Prostate gland (tissue), 2 donors: ENCODE measurements around the gene CEP19. TPM values are rescaled to one million over a fixed set of nuclear protein-coding genes. Genes with fewer than 3 reads are reported as not detected.

Experiments used
- DNase-seq: peaks from one replicate; pipeline ENCODE4 v3.0.0-alpha.2; 2019; ENCODE audit warnings: low spot score
- H3K27ac ChIP-seq, 2 donors: fragments of 200-600 bp; sonication (generic); 2 replicates each; pipeline ENCODE4 v1.5.1; 2017 to 2019
- H3K27me3 ChIP-seq: fragments of 200-600 bp; sonication (generic); replicated peaks from 2 replicates; pipeline ENCODE4 v1.5.1; 2019; ENCODE audit not compliant: insufficient read depth
- H3K36me3 ChIP-seq, 2 donors: fragments of 200-600 bp; sonication (generic); 1 replicate in 1 of 2; 2 replicates in 1 of 2; pipeline versions ENCODE4 v1.5.1 to v1.8.1; 2017 to 2019
- H3K4me1 ChIP-seq: fragments of 200-600 bp; sonication (generic); replicated peaks from 2 replicates; pipeline ENCODE4 v1.5.1; 2019
- H3K4me3 ChIP-seq, 2 donors: fragments of 200-600 bp; sonication (generic); 2 replicates each; pipeline ENCODE4 v1.5.1; 2017 to 2019
- H3K9me3 ChIP-seq: fragments of 200-600 bp; sonication (generic); 2 replicates; pipeline ENCODE4 v1.5.1; 2017
- CTCF ChIP-seq, 4 experiments: fragments of 200-600 bp in 2 of 4; fragments of 450-650 bp in 2 of 4; sonication (generic) in 2 of 4; IDR thresholded peaks; 1 replicate in 3 of 4; 2 replicates in 1 of 4; pipeline ENCODE4 v1.5.1; 2016 to 2019; ENCODE audit warnings: antibody characterized with exemption in 4 of 4, mild to moderate bottlenecking in 2 of 4, moderate library complexity in 2 of 4
- POLR2A ChIP-seq: fragments of 450-650 bp; IDR thresholded peaks from one replicate; pipeline ENCODE4 v1.6.1; 2016; ENCODE audit warnings: antibody characterized with exemption, mild to moderate bottlenecking
- POLR2AphosphoS5 ChIP-seq: sonication (generic); formaldehyde crosslinking; IDR thresholded peaks from one replicate; pipeline ENCODE4 v1.6.1; 2017; ENCODE audit warnings: antibody characterized with exemption
- WGBS: methylation state at CpG from one replicate; pipeline ENCODE4 v1.1.5; 2018; 5-methylcytosine and 5-hydroxymethylcytosine counted together
- intact Hi-C: fragments of 100-400 bp; cut with DNase I; formaldehyde crosslinking; loops from one replicate; pipeline ENCODE4 v1.14.2; 2022
- total RNA-seq, 2 donors: library from RNA; depleted of rRNA; stranded (reverse); fragments of >200 nt; gene quantifications; one replicate each; pipeline ENCODE4 v1.1.0, GENCODE V29; 2016

The CEP19 gene
- total RNA-seq, 2 donors from 2014 or later = 2.2 to 6.3 TPM

- H3K4me3 ChIP-seq = no peak overlapping the region
- H3K4me1 ChIP-seq = no peaks in the 10 kb centered on the region
- H3K36me3 ChIP-seq = no peaks in the 10 kb centered on the region
- no peak overlapping the region for H3K27ac ChIP-seq
- no peaks in the 10 kb centered on the region for H3K27me3 ChIP-seq
- WGBS = 43% methylated on average over 23 of the region's 23 CpGs
- no peak for TF ChIP-seq POLR2A
- no peak for TF ChIP-seq POLR2AphosphoS5
- no peak for TF ChIP-seq CTCF (IDR thresholded peaks at IDR 0.05)
- intact Hi-C loops = no loop called here
- DNase-seq = no peak
- H3K9me3 ChIP-seq = no peaks in the 10 kb centered on the region
Measured at GRCh38 chr3:196666001-196666867, 45.8 kb downstream of the CEP19 start.

- Histone ChIP-seq H3K27ac (no peak overlapping the region), H3K36me3 (no peaks in the 10 kb centered on the region), H3K4me1 (no peaks in the 10 kb centered on the region), H3K27me3 (no peaks in the 10 kb centered on the region), H3K4me3 (no peak overlapping the region), H3K9me3 (no peaks in the 10 kb centered on the region)
- intact Hi-C loops = no loop called here
- 59% methylated on average over 15 of the region's 15 CpGs for WGBS
- no peak for DNase-seq
- TF ChIP-seq POLR2AphosphoS5 (no peak), POLR2A (no peak), CTCF (IDR thresholded peaks at IDR 0.05) (no peak)
Measured at GRCh38 chr3:196662711-196663571, 49.1 kb downstream of the CEP19 start.

GRCh38 chr3:196662033-196662432, 50.0 kb downstream of the CEP19 start:
- Histone ChIP-seq H3K36me3 (no peaks in the 10 kb centered on the region), H3K27ac (no peak overlapping the region), H3K27me3 (no peaks in the 10 kb centered on the region), H3K4me3 (no peak overlapping the region), H3K9me3 (no peaks in the 10 kb centered on the region), H3K4me1 (no peaks in the 10 kb centered on the region)
- no peak for DNase-seq
- intact Hi-C loops = no loop called here
- 87% methylated on average over 12 of the region's 13 CpGs for WGBS
- TF ChIP-seq POLR2AphosphoS5 (no peak), CTCF (IDR thresholded peaks at IDR 0.05) (no peak), POLR2A (no peak)

GRCh38 chr3:196661400-196661799, 50.6 kb downstream of the CEP19 start:
- WGBS = 64% methylated on average over 16 of the region's 16 CpGs
- no peak for DNase-seq
- TF ChIP-seq CTCF (IDR thresholded peaks at IDR 0.05) = no peak
- TF ChIP-seq POLR2A = no peak
- no peaks in the 10 kb centered on the region for H3K9me3 ChIP-seq
- H3K27ac ChIP-seq = no peak overlapping the region
- no peak overlapping the region for H3K4me3 ChIP-seq
- H3K4me1 ChIP-seq = no peaks in the 10 kb centered on the region
- no peaks in the 10 kb centered on the region for H3K36me3 ChIP-seq
- intact Hi-C loops = no loop called here
- no peaks in the 10 kb centered on the region for H3K27me3 ChIP-seq
